HepG2 (cell line): ENCODE results near the gene TMEM185B. TPM values are rescaled to one million over a fixed set of nuclear protein-coding genes. Genes with fewer than 3 reads are reported as not detected.

Experiments
- CREM ChIP-seq, 2 experiments: sonication (generic) in 1 of 2; formaldehyde crosslinking in 1 of 2; IDR thresholded peaks; 2 replicates each; pipeline versions ENCODE4 v1.4.0 to v1.6.1; 2016 to 2020; ENCODE audit warnings: antibody characterized with exemption in 1 of 2, mild to moderate bottlenecking in 1 of 2, missing genetic modification reagents in 1 of 2
- EEA1 ChIP-seq: sonication (generic); formaldehyde crosslinking; IDR thresholded peaks from 2 replicates; pipeline ENCODE4 v1.5.1; 2020; ENCODE audit warnings: mild to moderate bottlenecking, missing genetic modification reagents, borderline replicate concordance
- GZF1 ChIP-seq: sonication (generic); formaldehyde crosslinking; IDR thresholded peaks from 2 replicates; pipeline ENCODE4 v1.5.1; 2020; ENCODE audit warnings: mild to moderate bottlenecking, missing genetic modification reagents
- HMG20A ChIP-seq: IDR thresholded peaks from 2 replicates; pipeline ENCODE4 v1.6.1; 2016; ENCODE audit warnings: borderline replicate concordance
- HNRNPL ChIP-seq: fragments of 200-400 bp; formaldehyde crosslinking; IDR thresholded peaks from 2 replicates; pipeline ENCODE4 v1.6.1; 2017; ENCODE audit warnings: mild to moderate bottlenecking, low read depth, low read length
- JUND ChIP-seq: sonication (generic); formaldehyde crosslinking; IDR thresholded peaks from 2 replicates; pipeline ENCODE4 v1.8.0; 2022; ENCODE audit warnings: mild to moderate bottlenecking, missing genetic modification reagents
- MBNL3 ChIP-seq: fragments of 250-450 bp; sonication (Bioruptor Pico); conservative IDR thresholded peaks from 2 replicates; pipeline ENCODE4 v1.8.0; 2022; ENCODE audit warnings: mild to moderate bottlenecking, inconsistent platforms
- RAD51 ChIP-seq: fragments of 450-650 bp; IDR thresholded peaks from 2 replicates; pipeline ENCODE4 v1.6.1; 2016; ENCODE audit warnings: borderline replicate concordance
- RFXANK ChIP-seq: IDR thresholded peaks from 2 replicates; pipeline ENCODE4 v1.6.1; 2016
- SMC3 ChIP-seq: IDR thresholded peaks from 2 replicates; pipeline ENCODE4 v1.6.1; 2011; ENCODE audit warnings: low read length, improper control_type of control experiment
- ZMYM4 ChIP-seq: sonication (generic); formaldehyde crosslinking; IDR thresholded peaks from 2 replicates; pipeline ENCODE4 v1.8.1; 2023; ENCODE audit warnings: mild to moderate bottlenecking, missing genetic modification reagents
- ZNF124 ChIP-seq: sonication (generic); formaldehyde crosslinking; IDR thresholded peaks from 2 replicates; pipeline ENCODE4 v1.4.0; 2020; ENCODE audit warnings: missing genetic modification reagents
- ZNF180 ChIP-seq: sonication (generic); formaldehyde crosslinking; IDR thresholded peaks from 2 replicates; pipeline ENCODE4 v1.4.0; 2020; ENCODE audit warnings: low read depth, missing genetic modification reagents, borderline replicate concordance
- ZNF33B ChIP-seq: sonication (generic); formaldehyde crosslinking; IDR thresholded peaks from 2 replicates; pipeline ENCODE4 v1.5.1; 2020; ENCODE audit warnings: mild to moderate bottlenecking, missing genetic modification reagents
- polyA plus RNA-seq, 8 experiments: library from polyadenylated mRNA; depleted of rRNA in 3 of 8; stranded (reverse) in 7 of 8; unstranded in 1 of 8; fragments of >200 nt; fragmentation: Illumina TruSeq in 4 of 8; extraction: Trizol in 4 of 8; gene quantifications; 2 replicates each; pipeline versions ENCODE4 v1.2.1 to v1.2.3, GENCODE V29; 2011 to 2016; ENCODE audit warnings: low read depth in 4 of 8, missing spikeins in 1 of 8, mixed read lengths in 1 of 8; ENCODE audit not compliant: insufficient read depth in 1 of 8
- total RNA-seq, 5 experiments: library from RNA; depleted of rRNA; stranded (reverse); fragments of >200 nt; fragmentation: Illumina TruSeq; extraction: Trizol; gene quantifications; 2 replicates each; pipeline ENCODE4 v1.2.3, GENCODE V29; 2016; ENCODE audit warnings: low read depth in 1 of 5
- TF ChIP-seq, protein P1 (sequence below): sonication (generic); formaldehyde crosslinking; IDR thresholded peaks from 2 replicates; pipeline ENCODE4 v1.5.0; 2020; ENCODE audit warnings: missing genetic modification reagents
- TF ChIP-seq, protein P2 (sequence below): IDR thresholded peaks from 2 replicates; pipeline ENCODE4 v1.6.1; 2016; ENCODE audit warnings: low read depth, missing genetic modification reagents, missing compliant biosample characterization
- TF ChIP-seq, protein P3 (sequence below): sonication (generic); formaldehyde crosslinking; IDR thresholded peaks from 2 replicates; pipeline ENCODE4 v1.4.0; 2020; ENCODE audit warnings: missing genetic modification reagents
- TF ChIP-seq, protein P4 (sequence below): sonication (generic); formaldehyde crosslinking; IDR thresholded peaks from 2 replicates; pipeline ENCODE4 v1.4.0; 2020; ENCODE audit warnings: mild to moderate bottlenecking, missing genetic modification reagents
- TF ChIP-seq, protein P5 (sequence below): sonication (generic); formaldehyde crosslinking; IDR thresholded peaks from 2 replicates; pipeline ENCODE4 v1.8.0; 2022; ENCODE audit warnings: low read depth, missing genetic modification reagents

Gene TMEM185B
- total and polyA plus RNA-seq, 2 of the 13 experiments (the other 11 are each of a cell fraction or from before 2014, with no cell fraction given): 5.6 to 7.0 TPM

GRCh38 chr2:120253021-120253882 lies 30.1 kb upstream of the TMEM185B start (continued):
- TF ChIP-seq, protein P1, sequence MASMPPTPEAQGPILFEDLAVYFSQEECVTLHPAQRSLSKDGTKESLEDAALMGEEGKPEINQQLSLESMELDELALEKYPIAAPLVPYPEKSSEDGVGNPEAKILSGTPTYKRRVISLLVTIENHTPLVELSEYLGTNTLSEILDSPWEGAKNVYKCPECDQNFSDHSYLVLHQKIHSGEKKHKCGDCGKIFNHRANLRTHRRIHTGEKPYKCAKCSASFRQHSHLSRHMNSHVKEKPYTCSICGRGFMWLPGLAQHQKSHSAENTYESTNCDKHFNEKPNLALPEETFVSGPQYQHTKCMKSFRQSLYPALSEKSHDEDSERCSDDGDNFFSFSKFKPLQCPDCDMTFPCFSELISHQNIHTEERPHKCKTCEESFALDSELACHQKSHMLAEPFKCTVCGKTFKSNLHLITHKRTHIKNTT (CRISPR knock-in tag): no peak
- TF ChIP-seq, protein P2, sequence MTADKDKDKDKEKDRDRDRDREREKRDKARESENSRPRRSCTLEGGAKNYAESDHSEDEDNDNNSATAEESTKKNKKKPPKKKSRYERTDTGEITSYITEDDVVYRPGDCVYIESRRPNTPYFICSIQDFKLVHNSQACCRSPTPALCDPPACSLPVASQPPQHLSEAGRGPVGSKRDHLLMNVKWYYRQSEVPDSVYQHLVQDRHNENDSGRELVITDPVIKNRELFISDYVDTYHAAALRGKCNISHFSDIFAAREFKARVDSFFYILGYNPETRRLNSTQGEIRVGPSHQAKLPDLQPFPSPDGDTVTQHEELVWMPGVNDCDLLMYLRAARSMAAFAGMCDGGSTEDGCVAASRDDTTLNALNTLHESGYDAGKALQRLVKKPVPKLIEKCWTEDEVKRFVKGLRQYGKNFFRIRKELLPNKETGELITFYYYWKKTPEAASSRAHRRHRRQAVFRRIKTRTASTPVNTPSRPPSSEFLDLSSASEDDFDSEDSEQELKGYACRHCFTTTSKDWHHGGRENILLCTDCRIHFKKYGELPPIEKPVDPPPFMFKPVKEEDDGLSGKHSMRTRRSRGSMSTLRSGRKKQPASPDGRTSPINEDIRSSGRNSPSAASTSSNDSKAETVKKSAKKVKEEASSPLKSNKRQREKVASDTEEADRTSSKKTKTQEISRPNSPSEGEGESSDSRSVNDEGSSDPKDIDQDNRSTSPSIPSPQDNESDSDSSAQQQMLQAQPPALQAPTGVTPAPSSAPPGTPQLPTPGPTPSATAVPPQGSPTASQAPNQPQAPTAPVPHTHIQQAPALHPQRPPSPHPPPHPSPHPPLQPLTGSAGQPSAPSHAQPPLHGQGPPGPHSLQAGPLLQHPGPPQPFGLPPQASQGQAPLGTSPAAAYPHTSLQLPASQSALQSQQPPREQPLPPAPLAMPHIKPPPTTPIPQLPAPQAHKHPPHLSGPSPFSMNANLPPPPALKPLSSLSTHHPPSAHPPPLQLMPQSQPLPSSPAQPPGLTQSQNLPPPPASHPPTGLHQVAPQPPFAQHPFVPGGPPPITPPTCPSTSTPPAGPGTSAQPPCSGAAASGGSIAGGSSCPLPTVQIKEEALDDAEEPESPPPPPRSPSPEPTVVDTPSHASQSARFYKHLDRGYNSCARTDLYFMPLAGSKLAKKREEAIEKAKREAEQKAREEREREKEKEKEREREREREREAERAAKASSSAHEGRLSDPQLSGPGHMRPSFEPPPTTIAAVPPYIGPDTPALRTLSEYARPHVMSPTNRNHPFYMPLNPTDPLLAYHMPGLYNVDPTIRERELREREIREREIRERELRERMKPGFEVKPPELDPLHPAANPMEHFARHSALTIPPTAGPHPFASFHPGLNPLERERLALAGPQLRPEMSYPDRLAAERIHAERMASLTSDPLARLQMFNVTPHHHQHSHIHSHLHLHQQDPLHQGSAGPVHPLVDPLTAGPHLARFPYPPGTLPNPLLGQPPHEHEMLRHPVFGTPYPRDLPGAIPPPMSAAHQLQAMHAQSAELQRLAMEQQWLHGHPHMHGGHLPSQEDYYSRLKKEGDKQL (CRISPR knock-in tag): no peak
- TF ChIP-seq EEA1 (no peak), CREM (IDR thresholded peaks at IDR 0.05) (no peak), CREM (CRISPR knock-in tag; IDR thresholded peaks at IDR 0.05) (no peak), ZMYM4 (CRISPR knock-in tag) (no peak; the same call in none of the 2 replicates), SMC3 (peak; percentile 9; the same call in 1 of the 2 replicates), GZF1 (CRISPR knock-in tag) (0 out of 2 replicates have a peak, but pooled peaks have one; percentile 71), ZNF124 (CRISPR knock-in tag) (no peak), JUND (CRISPR knock-in tag) (no peak), ZNF180 (CRISPR knock-in tag) (no peak), MBNL3 (CRISPR knock-in tag) (no peak), RAD51 (no peak), RFXANK (CRISPR knock-in tag) (0 out of 2 replicates have a peak, but pooled peaks have one; percentile 17), HNRNPL (peak; percentile 49; the same call in 1 of the 2 replicates), HMG20A (CRISPR knock-in tag) (no peak), ZNF33B (no peak)
- TF ChIP-seq, protein P3, sequence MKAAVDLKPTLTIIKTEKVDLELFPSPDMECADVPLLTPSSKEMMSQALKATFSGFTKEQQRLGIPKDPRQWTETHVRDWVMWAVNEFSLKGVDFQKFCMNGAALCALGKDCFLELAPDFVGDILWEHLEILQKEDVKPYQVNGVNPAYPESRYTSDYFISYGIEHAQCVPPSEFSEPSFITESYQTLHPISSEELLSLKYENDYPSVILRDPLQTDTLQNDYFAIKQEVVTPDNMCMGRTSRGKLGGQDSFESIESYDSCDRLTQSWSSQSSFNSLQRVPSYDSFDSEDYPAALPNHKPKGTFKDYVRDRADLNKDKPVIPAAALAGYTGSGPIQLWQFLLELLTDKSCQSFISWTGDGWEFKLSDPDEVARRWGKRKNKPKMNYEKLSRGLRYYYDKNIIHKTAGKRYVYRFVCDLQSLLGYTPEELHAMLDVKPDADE (CRISPR knock-in tag): no peak
- TF ChIP-seq, protein P4, sequence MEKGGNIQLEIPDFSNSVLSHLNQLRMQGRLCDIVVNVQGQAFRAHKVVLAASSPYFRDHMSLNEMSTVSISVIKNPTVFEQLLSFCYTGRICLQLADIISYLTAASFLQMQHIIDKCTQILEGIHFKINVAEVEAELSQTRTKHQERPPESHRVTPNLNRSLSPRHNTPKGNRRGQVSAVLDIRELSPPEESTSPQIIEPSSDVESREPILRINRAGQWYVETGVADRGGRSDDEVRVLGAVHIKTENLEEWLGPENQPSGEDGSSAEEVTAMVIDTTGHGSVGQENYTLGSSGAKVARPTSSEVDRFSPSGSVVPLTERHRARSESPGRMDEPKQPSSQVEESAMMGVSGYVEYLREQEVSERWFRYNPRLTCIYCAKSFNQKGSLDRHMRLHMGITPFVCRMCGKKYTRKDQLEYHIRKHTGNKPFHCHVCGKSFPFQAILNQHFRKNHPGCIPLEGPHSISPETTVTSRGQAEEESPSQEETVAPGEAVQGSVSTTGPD (CRISPR knock-in tag): no peak
- TF ChIP-seq, protein P5, sequence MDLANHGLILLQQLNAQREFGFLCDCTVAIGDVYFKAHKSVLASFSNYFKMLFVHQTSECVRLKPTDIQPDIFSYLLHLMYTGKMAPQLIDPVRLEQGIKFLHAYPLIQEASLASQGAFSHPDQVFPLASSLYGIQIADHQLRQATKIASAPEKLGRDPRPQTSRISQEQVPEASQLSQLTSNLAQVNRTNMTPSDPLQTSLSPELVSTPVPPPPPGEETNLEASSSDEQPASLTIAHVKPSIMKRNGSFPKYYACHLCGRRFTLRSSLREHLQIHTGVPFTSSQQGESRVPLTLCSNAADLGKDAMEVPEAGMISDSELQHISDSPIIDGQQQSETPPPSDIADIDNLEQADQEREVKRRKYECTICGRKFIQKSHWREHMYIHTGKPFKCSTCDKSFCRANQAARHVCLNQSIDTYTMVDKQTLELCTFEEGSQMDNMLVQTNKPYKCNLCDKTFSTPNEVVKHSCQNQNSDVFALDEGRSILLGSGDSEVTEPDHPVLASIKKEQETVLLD (CRISPR knock-in tag): peak; percentile 78; the same call in 1 of the 2 replicates
